Pons (tissue), 1 donor: ENCODE results near the gene EIF3A.
"Not testable (repeated sequence)": the region's sequence is repeated elsewhere in the genome, so short reads cannot be mapped to it uniquely, and the experiment has no call there.

Experiments
- DNase-seq: peaks from one replicate; pipeline ENCODE4 v3.0.0-alpha.2; 2016; ENCODE audit warnings: low spot score

Gene EIF3A

GRCh38 chr10:119051775-119052174, 28.8 kb downstream of the EIF3A start:
- no peak for DNase-seq

- DNase-seq = no peak
Observed at GRCh38 chr10:119049777-119050176, 30.8 kb downstream of the EIF3A start.

- no peak for DNase-seq
Observed at GRCh38 chr10:119049361-119049760, 31.3 kb downstream of the EIF3A start.

GRCh38 chr10:119045561-119045960, 35.1 kb downstream of the EIF3A start:
- no peak for DNase-seq

- DNase-seq = no peak
Observed at GRCh38 chr10:119042169-119042568, 38.4 kb downstream of the EIF3A start.

- no peak for DNase-seq
Observed at GRCh38 chr10:119041326-119041725, 39.3 kb downstream of the EIF3A start.

- DNase-seq = no peak
Observed at GRCh38 chr10:119039161-119039560, 41.5 kb downstream of the EIF3A start.

- no peak for DNase-seq
Observed at GRCh38 chr10:119031496-119032059, 49.0 kb downstream of the EIF3A start.

GRCh38 chr10:119030421-119031250, 50.0 kb downstream of the EIF3A start:
- no peak for DNase-seq

- no peak for DNase-seq
Observed at GRCh38 chr10:119029613-119030420, 50.8 kb downstream of the EIF3A start, which contains the start of gene NANOS1. Gene NANOS1 (plus strand): TSS chr10:119029714. CDS start chr10:119029802, 88 bp downstream.

GRCh38 chr10:119028900-119029612, 51.6 kb downstream of the EIF3A start:
- DNase-seq = peak; percentile 78

GRCh38 chr10:119028445-119028899, 52.1 kb downstream of the EIF3A start:
- DNase-seq = not testable (repeated sequence)

GRCh38 chr10:119026301-119027110, 54.1 kb downstream of the EIF3A start:
- DNase-seq = no peak

GRCh38 chr10:119025776-119026175, 54.8 kb downstream of the EIF3A start:
- DNase-seq = peak; percentile 54

GRCh38 chr10:119025336-119025735, 55.3 kb downstream of the EIF3A start:
- DNase-seq = no peak

GRCh38 chr10:119024882-119025281, 55.7 kb downstream of the EIF3A start:
- DNase-seq = no peak

GRCh38 chr10:119023553-119023868, 57.1 kb downstream of the EIF3A start:
- DNase-seq = no peak

- DNase-seq = no peak
Observed at GRCh38 chr10:119022846-119023552, 57.6 kb downstream of the EIF3A start.

GRCh38 chr10:119020627-119020946, 60.0 kb downstream of the EIF3A start:
- DNase-seq = no peak

- DNase-seq = no peak
Observed at GRCh38 chr10:119007211-119007574, 73.4 kb downstream of the EIF3A start.
